ENCODE data around the gene PICK1. TPM values are rescaled to one million over a fixed set of nuclear protein-coding genes. Genes with fewer than 3 reads are reported as not detected.

Gene PICK1
- total RNA-seq, 2 experiments from 2014 or later = 21.2 to 25.6 TPM

GRCh38 chr22:38046070-38046748 is 11.0 kb upstream of the PICK1 start:
- ATAC-seq (ENCODE audit: poor library complexity) = no peak
- Histone ChIP-seq H3K27ac (ENCODE audit: low read depth in 1 of 2, low read length in 2 of 2) (no peak overlapping the region), H3K9me3 (ENCODE audit: control insufficient read depth in 1 of 2, insufficient read depth in 1 of 2, low read length in 2 of 2) (no peaks in the 10 kb centered on the region), H3K27me3 (ENCODE audit: control insufficient read depth in 1 of 2, insufficient read depth in 2 of 2, low read length in 2 of 2) (peaks cover 0 to 3% of the 10 kb centered on the region in 2 experiments), H3K4me1 (ENCODE audit: insufficient read depth, low read length) (peaks cover 3% of the 10 kb centered on the region), H3K4me3 (ENCODE audit: low read length) (no peak overlapping the region), H3K36me3 (ENCODE audit: insufficient read depth, low read length) (no peaks in the 10 kb centered on the region)
- no peak for DNase-seq
- ChIA-PET CTCF (no interaction called here), POLR2A (no interaction called here)
- Mint-ChIP-seq H3K9me3 (no peaks in the 10 kb centered on the region), H3K27ac (no peak overlapping the region), H3K4me1 (ENCODE audit: low read depth) (no peaks in the 10 kb centered on the region), H3K36me3 (ENCODE audit: low read depth) (no peaks in the 10 kb centered on the region), H3K27me3 (peaks cover 15% of the 10 kb centered on the region), H3K4me3 (no peak overlapping the region)
- intact Hi-C loops (cut with DNase I, micrococcal nuclease) = no loop called here
- no peak for TF ChIP-seq CTCF (IDR thresholded peaks at IDR 0.05)

GRCh38 chr22:38049812-38050619 is 7.2 kb upstream of the PICK1 start:
- ATAC-seq (ENCODE audit: poor library complexity) = no peak
- peaks cover 15% of the 10 kb centered on the region for H3K27me3 Mint-ChIP-seq
- H3K27me3 ChIP-seq (ENCODE audit: control insufficient read depth in 1 of 2, insufficient read depth in 2 of 2, low read length in 2 of 2) = peaks cover 0 to 3% of the 10 kb centered on the region in 2 experiments
- H3K27ac Mint-ChIP-seq = no peak overlapping the region
- no peak overlapping the region for H3K27ac ChIP-seq (ENCODE audit: low read depth in 1 of 2, low read length in 2 of 2)
- intact Hi-C loops (cut with DNase I, micrococcal nuclease) = loop anchor here (5.0 to 10.0 kb wide), 3 partner anchors 205 to 1265 kb away; partner anchors contain the start of genes ANKRD54 (in 1 of the 2), EIF3L (in 1 of the 2) and RPL3 (in 1 of the 2)
- no peak for DNase-seq
- H3K4me1 ChIP-seq (ENCODE audit: insufficient read depth, low read length) = peaks cover 10% of the 10 kb centered on the region
- TF ChIP-seq CTCF (IDR thresholded peaks at IDR 0.05) = no peak
- H3K9me3 Mint-ChIP-seq = no peaks in the 10 kb centered on the region
- no peaks in the 10 kb centered on the region for H3K9me3 ChIP-seq (ENCODE audit: control insufficient read depth in 1 of 2, insufficient read depth in 1 of 2, low read length in 2 of 2)
- H3K36me3 ChIP-seq (ENCODE audit: insufficient read depth, low read length) = no peaks in the 10 kb centered on the region
- no peak overlapping the region for H3K4me3 Mint-ChIP-seq
- no peak overlapping the region for H3K4me3 ChIP-seq (ENCODE audit: low read length)
- CTCF ChIA-PET = no interaction called here
- H3K36me3 Mint-ChIP-seq (ENCODE audit: low read depth) = no peaks in the 10 kb centered on the region
- H3K4me1 Mint-ChIP-seq (ENCODE audit: low read depth) = no peaks in the 10 kb centered on the region
- POLR2A ChIA-PET = no interaction called here

GRCh38 chr22:38050720-38051119 is 6.5 kb upstream of the PICK1 start:
- Histone ChIP-seq H3K36me3 (ENCODE audit: insufficient read depth, low read length) (no peaks in the 10 kb centered on the region), H3K4me3 (ENCODE audit: low read length) (no peak overlapping the region), H3K27ac (ENCODE audit: low read depth in 1 of 2, low read length in 2 of 2) (no peak overlapping the region), H3K27me3 (ENCODE audit: control insufficient read depth in 1 of 2, insufficient read depth in 2 of 2, low read length in 2 of 2) (peaks cover 0 to 3% of the 10 kb centered on the region in 2 experiments), H3K9me3 (ENCODE audit: control insufficient read depth in 1 of 2, insufficient read depth in 1 of 2, low read length in 2 of 2) (no peaks in the 10 kb centered on the region), H3K4me1 (ENCODE audit: insufficient read depth, low read length) (peaks cover 10% of the 10 kb centered on the region)
- H3K4me3 Mint-ChIP-seq = no peak overlapping the region
- TF ChIP-seq CTCF (IDR thresholded peaks at IDR 0.05) = no peak
- no peaks in the 10 kb centered on the region for H3K4me1 Mint-ChIP-seq (ENCODE audit: low read depth)
- intact Hi-C loops (cut with DNase I, micrococcal nuclease) = loop anchor here (5.0 to 10.0 kb wide), 3 partner anchors 206 to 1264 kb away; partner anchors contain the start of genes ANKRD54 (in 1 of the 2), EIF3L (in 1 of the 2) and RPL3 (in 1 of the 2)
- H3K27ac Mint-ChIP-seq = no peak overlapping the region
- no peaks in the 10 kb centered on the region for H3K9me3 Mint-ChIP-seq
- no peaks in the 10 kb centered on the region for H3K36me3 Mint-ChIP-seq (ENCODE audit: low read depth)
- CTCF ChIA-PET = no interaction called here
- peaks cover 15% of the 10 kb centered on the region for H3K27me3 Mint-ChIP-seq
- ATAC-seq (ENCODE audit: poor library complexity) = no peak
- POLR2A ChIA-PET = no interaction called here
- DNase-seq = no peak
